Small intestine (tissue), 7 donors: ENCODE results near the gene FBP2. TPM values are rescaled to one million over a fixed set of nuclear protein-coding genes. Genes with fewer than 3 reads are reported as not detected.

Source experiments
- DNase-seq, 2 donors: peaks; one replicate each; pipeline versions ENCODE4 v3.0.0 to v3.0.0-alpha.2; 2013
- FAIRE-seq: peaks from 2 replicates; lab custom pipeline; 2012; peaks lifted over from hg19 to GRCh38; lab: Jason Lieb, UNC
- H3K27ac ChIP-seq, 3 donors: one replicate each; pipeline ENCODE4 v1.5.1; 2013; ENCODE audit warnings: low read length in 2 of 3, mild to moderate bottlenecking in 2 of 3, control low read depth in 1 of 3, inconsistent platforms in 1 of 3, low read depth in 1 of 3, moderate library complexity in 1 of 3
- H3K27me3 ChIP-seq, 3 donors: one replicate each; pipeline ENCODE4 v1.6.1; 2013; ENCODE audit warnings: low read length in 3 of 3, inconsistent platforms in 1 of 3; ENCODE audit not compliant: control insufficient read depth in 3 of 3, insufficient read depth in 3 of 3
- H3K36me3 ChIP-seq, 3 donors: one replicate each; pipeline ENCODE4 v1.6.1; 2013; ENCODE audit warnings: low read length in 3 of 3, inconsistent platforms in 1 of 3, low read depth in 1 of 3, mild to moderate bottlenecking in 1 of 3, moderate library complexity in 1 of 3; ENCODE audit not compliant: control insufficient read depth in 3 of 3, insufficient read depth in 2 of 3
- H3K4me1 ChIP-seq, 3 donors: one replicate each; pipeline ENCODE4 v1.6.1; 2013; ENCODE audit warnings: low read length in 2 of 3, inconsistent platforms in 1 of 3, low read depth in 1 of 3, mild to moderate bottlenecking in 1 of 3, moderate library complexity in 1 of 3; ENCODE audit not compliant: control insufficient read depth in 3 of 3, insufficient read depth in 2 of 3
- H3K4me3 ChIP-seq, 3 donors: one replicate each; pipeline ENCODE4 v1.5.1; 2013; ENCODE audit warnings: low read length in 3 of 3, control low read depth in 1 of 3, inconsistent platforms in 1 of 3, low read depth in 1 of 3, mild to moderate bottlenecking in 1 of 3, moderate library complexity in 1 of 3
- H3K9me3 ChIP-seq, 2 donors: one replicate each; pipeline ENCODE4 v1.6.1; 2013; ENCODE audit warnings: low read depth in 1 of 2, low read length in 1 of 2; ENCODE audit not compliant: control insufficient read depth in 2 of 2, insufficient read depth in 1 of 2
- WGBS, 3 donors: extraction: QIAGEN DNeasy Blood & Tissue Kit; methylation state at CpG; one replicate each; pipeline ENCODE4 v1.1.7; 2013; 5-methylcytosine and 5-hydroxymethylcytosine counted together
- polyA plus RNA-seq, 4 donors: library from polyadenylated mRNA; stranded (reverse) in 3 of 4; unstranded in 1 of 4; fragments of 200-250 nt in 3 of 4; fragments of 120-200 nt in 1 of 4; gene quantifications; one replicate each; pipeline versions ENCODE4 v1.2.1 to v1.2.3, GENCODE V29; 2013
- donor health status: healthy with polysubstance abuse.
- donor health status: control.
- donor health status: control.
- donor health status: Bipolar disorder and iron deficiency.
- donor health status: healthy.

The FBP2 gene
- polyA plus RNA-seq, 4 donors, result 0.24 to 1.9 (median 1.1) TPM; not detected in 1

- DNase-seq (no peak), FAIRE-seq (no peak)
- H3K4me3 ChIP-seq, result no peak overlapping the region
- H3K27ac ChIP-seq, result no peak overlapping the region
- WGBS, 3 donors, result 72 to 92% (median 79%) methylated on average over 4 of the region's 4 CpGs
- H3K4me1 ChIP-seq, result no peaks in the 10 kb centered on the region
- H3K27me3 ChIP-seq, result no peaks in the 10 kb centered on the region
- H3K9me3 ChIP-seq, result no peaks in the 10 kb centered on the region
- peaks cover 0 to 47% (median 5%) of the 10 kb centered on the region in 3 donors for H3K36me3 ChIP-seq
Measured at GRCh38 chr9:94619026-94619425, 25.4 kb upstream of the FBP2 start.

- Histone ChIP-seq H3K27me3 (no peaks in the 10 kb centered on the region), H3K36me3 (peaks cover 0 to 54% (median 6%) of the 10 kb centered on the region in 3 donors), H3K4me1 (peaks cover 0 to 36% (median 0%) of the 10 kb centered on the region in 3 donors), H3K9me3 (no peaks in the 10 kb centered on the region), H3K4me3 (no peak overlapping the region), H3K27ac (no peak overlapping the region)
- DNase-seq (no peak), FAIRE-seq (no peak)
- WGBS, 3 donors, result 82 to 88% (median 87%) methylated on average over 3 of the region's 3 CpGs
Measured at GRCh38 chr9:94613003-94613402, 19.4 kb upstream of the FBP2 start.

DNA sequence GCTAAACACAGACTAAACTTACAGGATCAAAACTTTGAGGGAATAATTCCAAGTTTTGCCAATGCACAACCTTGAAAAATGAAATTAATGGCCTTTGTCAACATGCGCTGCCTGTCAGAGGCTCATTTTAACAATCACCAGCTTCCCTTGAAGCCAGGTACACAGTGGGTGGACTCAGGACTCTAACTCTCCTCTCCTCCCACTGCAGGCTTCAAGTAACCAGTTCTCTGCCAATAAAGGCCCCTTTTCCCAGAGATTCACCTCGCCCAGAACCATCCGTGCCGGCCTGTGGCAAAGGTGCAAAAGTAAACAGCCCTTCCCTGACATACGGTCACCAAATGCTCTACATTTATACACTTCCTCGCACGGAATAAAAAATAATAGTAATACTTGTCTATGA lies 18.4 kb upstream of the FBP2 start:
- no peak for FAIRE-seq
- peak; percentile 42 to 54 for DNase-seq
- Histone ChIP-seq H3K27me3 (no peaks in the 10 kb centered on the region), H3K9me3 (no peaks in the 10 kb centered on the region), H3K36me3 (peaks cover 0 to 59% (median 6%) of the 10 kb centered on the region in 3 donors), H3K4me1 (peaks cover 0 to 46% (median 0%) of the 10 kb centered on the region in 3 donors), H3K27ac (peak overlapping the region in 2 of 3 donors; percentile 42 to 55), H3K4me3 (no peak overlapping the region)
- WGBS, 3 donors, result 25 to 61% (median 35%) methylated on average over 7 of the region's 7 CpGs

GRCh38 chr9:94611638-94612068 lies 18.0 kb upstream of the FBP2 start:
- Histone ChIP-seq H3K27me3 (no peaks in the 10 kb centered on the region), H3K27ac (peak overlapping the region in 1 of 3 donors; percentile 42), H3K4me1 (peaks cover 0 to 50% (median 2%) of the 10 kb centered on the region in 3 donors), H3K9me3 (no peaks in the 10 kb centered on the region), H3K36me3 (peaks cover 0 to 59% (median 6%) of the 10 kb centered on the region in 3 donors), H3K4me3 (no peak overlapping the region)
- WGBS, 3 donors, result 66 to 83% (median 82%) methylated on average over 3 of the region's 3 CpGs
- FAIRE-seq (no peak), DNase-seq (no peak)

DNA sequence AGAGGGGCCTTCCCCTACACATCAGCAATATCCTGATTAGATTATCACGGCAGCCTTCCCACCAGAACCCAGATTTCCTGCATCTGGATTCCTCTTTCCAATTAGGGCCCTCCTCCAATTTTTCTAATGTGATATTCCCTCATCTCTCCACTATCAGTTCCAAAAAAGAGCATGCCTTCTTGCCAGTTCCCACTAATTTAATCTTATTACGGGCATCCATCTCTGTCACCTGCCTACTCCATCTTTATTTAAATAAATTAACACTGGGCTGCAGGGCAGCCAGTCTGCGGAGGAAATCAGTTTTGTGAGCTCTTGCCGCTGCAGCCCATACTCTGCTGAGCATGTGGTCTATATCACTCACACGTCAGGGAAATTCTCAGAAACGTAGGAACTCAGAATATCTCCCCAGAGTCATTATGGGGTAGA lies 16.6 kb upstream of the FBP2 start:
- WGBS, 3 donors, result 67 to 80% (median 80%) methylated on average over 6 of the region's 6 CpGs
- H3K4me3 ChIP-seq, result no peak overlapping the region
- peaks cover 0 to 64% (median 2%) of the 10 kb centered on the region in 3 donors for H3K4me1 ChIP-seq
- H3K27me3 ChIP-seq, result no peaks in the 10 kb centered on the region
- peaks cover 0 to 62% (median 8%) of the 10 kb centered on the region in 3 donors for H3K36me3 ChIP-seq
- peak overlapping the region in 1 of 3 donors; percentile 74 for H3K27ac ChIP-seq
- no peak for FAIRE-seq
- H3K9me3 ChIP-seq, result no peaks in the 10 kb centered on the region
- no peak for DNase-seq

GRCh38 chr9:94607423-94607691 lies 13.7 kb upstream of the FBP2 start:
- DNase-seq (peak; percentile 53 to 65), FAIRE-seq (no peak)
- peaks cover 2 to 84% (median 4%) of the 10 kb centered on the region in 3 donors for H3K4me1 ChIP-seq
- H3K27me3 ChIP-seq, result no peaks in the 10 kb centered on the region
- no peak overlapping the region for H3K4me3 ChIP-seq
- peaks cover 0 to 61% (median 11%) of the 10 kb centered on the region in 3 donors for H3K36me3 ChIP-seq
- H3K27ac ChIP-seq, result peak overlapping the region; percentile 50 to 94 (median 74)
- H3K9me3 ChIP-seq, result no peaks in the 10 kb centered on the region
- WGBS, 3 donors, result 13 to 71% (median 53%) methylated on average over 8 of the region's 8 CpGs

- Histone ChIP-seq H3K36me3 (peaks cover 0 to 63% (median 11%) of the 10 kb centered on the region in 3 donors), H3K27me3 (no peaks in the 10 kb centered on the region), H3K27ac (peak overlapping the region; percentile 50 to 94 (median 74)), H3K4me3 (no peak overlapping the region), H3K4me1 (peaks cover 2 to 79% (median 4%) of the 10 kb centered on the region in 3 donors), H3K9me3 (no peaks in the 10 kb centered on the region)
- FAIRE-seq, result no peak
- DNase-seq, result peak; percentile 64 to 73
- WGBS, 3 donors, result 21 to 68% (median 50%) methylated on average over 24 of the region's 24 CpGs
Measured at GRCh38 chr9:94606646-94607422, 13.2 kb upstream of the FBP2 start.

DNA sequence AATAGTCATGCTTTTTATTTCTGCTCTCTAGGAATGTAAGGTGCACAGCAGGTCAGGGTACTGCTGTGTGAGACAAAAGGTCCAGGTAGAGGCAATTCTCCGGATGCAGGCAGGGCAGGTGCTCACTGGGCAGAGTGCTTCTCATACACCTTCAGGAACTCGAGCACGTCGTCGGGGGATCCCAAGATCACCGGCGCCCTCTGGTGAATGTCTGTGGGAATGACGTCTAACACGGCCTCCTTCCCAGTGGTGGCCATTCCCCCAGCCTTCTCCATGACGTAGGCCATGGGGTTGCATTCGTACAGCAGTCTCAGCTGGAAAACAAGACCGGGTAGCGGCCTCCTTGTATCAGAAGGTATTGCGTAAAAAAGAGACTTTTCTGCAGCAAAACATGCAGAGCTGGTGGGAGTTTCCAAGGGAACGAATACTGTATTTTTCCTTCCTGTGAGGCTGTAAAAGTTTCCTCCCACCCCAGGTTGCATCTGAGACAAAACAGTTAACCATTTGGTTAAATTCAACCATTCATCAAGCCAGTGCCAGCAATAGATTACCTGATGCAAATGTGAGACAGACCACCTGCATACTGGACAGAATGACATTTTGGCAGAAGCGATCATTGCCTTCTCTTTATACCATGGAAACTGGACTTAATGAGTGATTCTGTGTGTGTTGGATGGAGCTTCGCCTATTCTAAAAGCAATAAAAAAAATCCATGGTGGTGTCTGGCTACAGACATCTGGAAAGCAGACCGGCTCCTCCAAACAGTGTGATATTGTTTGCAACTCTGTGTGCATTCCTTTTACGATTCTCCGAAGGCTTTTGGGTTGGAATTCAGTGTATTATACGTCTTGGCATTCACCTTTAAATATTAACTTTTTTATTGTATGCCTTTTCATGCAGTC lies 9.9 kb upstream of the FBP2 start:
- Histone ChIP-seq H3K9me3 (no peaks in the 10 kb centered on the region), H3K4me3 (no peak overlapping the region), H3K4me1 (peaks cover 2 to 63% (median 4%) of the 10 kb centered on the region in 3 donors), H3K27ac (peak overlapping the region in 2 of 3 donors; percentile 19 to 68), H3K36me3 (peaks cover 0 to 47% (median 5%) of the 10 kb centered on the region in 3 donors), H3K27me3 (no peaks in the 10 kb centered on the region)
- DNase-seq, result peak; percentile 86 to 93
- no peak for FAIRE-seq
- WGBS, 3 donors, result 11 to 25% (median 18%) methylated on average over 21 of the region's 21 CpGs
